Measurements from ENCODE around the gene ABHD12.

DNA sequence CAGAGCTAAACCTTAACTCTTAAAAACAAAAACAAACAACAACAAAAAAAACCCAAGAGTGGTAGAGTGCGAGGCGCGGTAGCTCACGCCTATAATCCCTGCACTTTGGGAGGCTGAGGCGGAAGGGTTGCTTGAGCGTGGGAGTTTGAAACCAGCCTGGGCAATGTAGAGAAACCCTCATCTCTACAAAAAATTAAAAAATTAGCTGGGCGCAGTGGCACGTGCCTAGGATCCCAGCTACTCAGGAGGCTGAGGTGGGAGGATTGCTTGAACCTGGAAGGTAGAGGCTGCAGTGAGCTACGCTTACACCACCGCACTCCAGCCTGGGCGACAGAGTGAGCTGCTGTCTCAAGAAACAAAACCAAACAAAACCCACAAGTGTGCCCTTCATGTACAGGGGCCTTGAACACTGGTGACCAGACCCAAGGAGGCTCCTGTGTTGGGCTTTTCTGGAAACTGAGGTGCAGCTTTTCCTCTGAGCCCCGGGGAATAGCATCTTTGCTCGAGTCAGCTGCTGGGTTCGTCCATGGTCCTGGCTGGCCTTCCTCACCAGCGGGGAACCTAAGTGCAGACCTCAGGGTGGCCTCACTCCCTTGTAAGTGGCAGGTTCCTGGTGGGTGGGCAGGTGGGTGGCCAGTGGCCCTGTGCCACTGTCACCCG, 102.9 kb downstream of the ABHD12 start:
- TF ChIP-seq, protein P1, sequence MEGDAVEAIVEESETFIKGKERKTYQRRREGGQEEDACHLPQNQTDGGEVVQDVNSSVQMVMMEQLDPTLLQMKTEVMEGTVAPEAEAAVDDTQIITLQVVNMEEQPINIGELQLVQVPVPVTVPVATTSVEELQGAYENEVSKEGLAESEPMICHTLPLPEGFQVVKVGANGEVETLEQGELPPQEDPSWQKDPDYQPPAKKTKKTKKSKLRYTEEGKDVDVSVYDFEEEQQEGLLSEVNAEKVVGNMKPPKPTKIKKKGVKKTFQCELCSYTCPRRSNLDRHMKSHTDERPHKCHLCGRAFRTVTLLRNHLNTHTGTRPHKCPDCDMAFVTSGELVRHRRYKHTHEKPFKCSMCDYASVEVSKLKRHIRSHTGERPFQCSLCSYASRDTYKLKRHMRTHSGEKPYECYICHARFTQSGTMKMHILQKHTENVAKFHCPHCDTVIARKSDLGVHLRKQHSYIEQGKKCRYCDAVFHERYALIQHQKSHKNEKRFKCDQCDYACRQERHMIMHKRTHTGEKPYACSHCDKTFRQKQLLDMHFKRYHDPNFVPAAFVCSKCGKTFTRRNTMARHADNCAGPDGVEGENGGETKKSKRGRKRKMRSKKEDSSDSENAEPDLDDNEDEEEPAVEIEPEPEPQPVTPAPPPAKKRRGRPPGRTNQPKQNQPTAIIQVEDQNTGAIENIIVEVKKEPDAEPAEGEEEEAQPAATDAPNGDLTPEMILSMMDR (IDR thresholded peaks at IDR 0.05), result no peak
- TF ChIP-seq POLR2A (IDR thresholded peaks at IDR 0.05), result no peak

Measured in heart left ventricle (tissue), 13 donors.